Fibroblast of lung (primary cell): ENCODE measurements around the gene TNPO3.

Experiments
- CTCF ChIP-seq, 2 donors: IDR thresholded peaks in 1 of 2; conservative IDR thresholded peaks in 1 of 2; 1 replicate in 1 of 2; 2 replicates in 1 of 2; pipeline ENCODE4 v1.5.1; 2011 to 2012; ENCODE audit warnings: low read length in 2 of 2, control low read depth in 1 of 2, inconsistent platforms in 1 of 2, low read depth in 1 of 2, mild to moderate bottlenecking in 1 of 2
- EZH2 ChIP-seq: IDR thresholded peaks from 2 replicates; pipeline ENCODE4 v1.5.1; 2012; ENCODE audit warnings: low read length, control low read depth, mild to moderate bottlenecking; ENCODE audit errors: missing control alignments

DNA sequence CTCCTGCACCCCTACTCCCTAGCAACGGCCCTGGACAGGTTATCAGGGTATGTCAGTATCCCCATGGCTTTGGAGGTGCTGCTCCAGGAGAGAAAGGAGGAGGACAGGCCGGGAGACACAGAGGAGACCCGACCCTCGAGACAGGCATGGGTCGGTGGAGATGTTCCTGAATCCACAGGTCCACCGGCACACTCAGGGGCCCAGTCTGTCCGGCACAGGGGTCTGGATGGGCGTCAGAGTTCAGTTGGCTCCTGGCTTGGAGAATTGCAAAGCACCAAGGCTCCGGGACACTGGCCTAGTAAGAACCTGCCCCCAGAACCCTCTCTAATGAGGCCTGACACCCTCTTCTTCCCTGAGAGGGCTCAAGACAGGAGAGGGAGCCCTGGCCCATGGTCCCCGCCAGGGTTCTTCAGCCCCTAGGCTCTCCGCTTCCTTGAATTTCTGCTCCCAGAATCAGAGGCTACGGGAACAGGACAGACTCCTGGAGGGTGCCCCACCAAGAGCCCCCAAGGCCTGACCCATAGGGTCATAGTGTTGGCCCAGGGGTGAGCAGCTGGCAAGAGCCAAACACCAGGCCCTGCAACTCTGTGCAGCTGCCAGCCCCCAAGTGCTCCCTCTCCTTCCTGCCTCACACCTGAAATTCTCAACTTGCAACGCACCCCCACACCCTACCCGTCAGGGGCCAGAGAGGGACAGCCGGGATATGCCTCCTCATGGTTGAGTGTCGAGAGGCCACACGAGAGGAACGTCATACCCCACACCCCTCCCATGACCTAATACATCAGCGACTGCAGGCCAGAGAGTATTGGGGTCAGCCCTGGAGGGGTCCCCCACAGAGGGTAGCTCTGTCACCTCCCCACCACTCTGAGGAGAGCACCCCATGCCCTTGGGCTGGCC lies 122.7 kb downstream of the TNPO3 start:
- TF ChIP-seq EZH2, result no peak
- TF ChIP-seq CTCF (conservative IDR thresholded peaks at IDR 0.05 in 1 of 2, IDR thresholded peaks at IDR 0.05 in 1 of 2; ENCODE audit: low read depth in 1 of 2, low read length in 2 of 2), result no peak
